Liver (tissue), 9 donors: ENCODE data around the gene IFT25. TPM values are rescaled to one million over a fixed set of nuclear protein-coding genes. Genes with fewer than 3 reads are reported as not detected.
A peak's percentile ranks its signal among the peaks of the same experiment; 100 is the strongest.

Source experiments
- DNase-seq: peaks from one replicate; pipeline ENCODE4 v3.0.0-alpha.2; 2017; ENCODE audit warnings: low spot score
- H3K27ac ChIP-seq, 2 donors: one replicate each; pipeline ENCODE4 v1.7.0; 2013; ENCODE audit warnings: inconsistent platforms in 2 of 2, low read length in 2 of 2, control low read depth in 1 of 2, low read depth in 1 of 2, mild to moderate bottlenecking in 1 of 2
- H3K27me3 ChIP-seq, 4 donors: one replicate each; pipeline versions ENCODE4 v1.6.1 to v1.7.0; 2013; ENCODE audit warnings: low read length in 3 of 4, inconsistent platforms in 1 of 4, mild to moderate bottlenecking in 1 of 4, moderate library complexity in 1 of 4; ENCODE audit not compliant: control insufficient read depth in 4 of 4, insufficient read depth in 4 of 4
- H3K36me3 ChIP-seq, 4 donors: one replicate each; pipeline versions ENCODE4 v1.6.1 to v1.7.0; 2013; ENCODE audit warnings: low read length in 3 of 4, mild to moderate bottlenecking in 3 of 4, low read depth in 1 of 4, moderate library complexity in 1 of 4; ENCODE audit not compliant: control insufficient read depth in 4 of 4, insufficient read depth in 3 of 4
- H3K4me1 ChIP-seq, 4 donors: one replicate each; pipeline versions ENCODE4 v1.6.1 to v1.7.0; 2013; ENCODE audit warnings: low read length in 3 of 4, mild to moderate bottlenecking in 3 of 4, moderate library complexity in 1 of 4; ENCODE audit not compliant: control insufficient read depth in 4 of 4, insufficient read depth in 4 of 4
- H3K4me3 ChIP-seq, 3 donors: one replicate each; pipeline versions ENCODE4 v1.6.1 to v1.7.0; 2013; ENCODE audit warnings: low read length in 3 of 3, control low read depth in 1 of 3, low read depth in 1 of 3, mild to moderate bottlenecking in 1 of 3
- H3K9ac ChIP-seq, 2 donors: one replicate each; pipeline ENCODE4 v1.7.0; 2013; ENCODE audit warnings: low read length in 2 of 2, mild to moderate bottlenecking in 2 of 2, moderate library complexity in 2 of 2, control low read depth in 1 of 2, low read depth in 1 of 2
- H3K9me3 ChIP-seq, 4 donors: one replicate each; pipeline versions ENCODE4 v1.6.1 to v1.7.0; 2013; ENCODE audit warnings: low read length in 3 of 4; ENCODE audit not compliant: control insufficient read depth in 4 of 4
- EGR1 ChIP-seq, 2 donors: IDR thresholded peaks; 2 replicates each; pipeline ENCODE4 v1.6.1; 2016 to 2018; ENCODE audit warnings: antibody characterized with exemption in 2 of 2, low read depth in 2 of 2
- FOXA2 ChIP-seq: IDR thresholded peaks from 2 replicates; pipeline ENCODE4 v1.6.1; 2016; ENCODE audit warnings: antibody characterized with exemption
- HNF4A ChIP-seq, 2 donors: conservative IDR thresholded peaks; 2 replicates each; pipeline ENCODE4 v1.6.1; 2016; ENCODE audit warnings: antibody characterized with exemption in 2 of 2, mild to moderate bottlenecking in 2 of 2
- HNF4G ChIP-seq: IDR thresholded peaks from 2 replicates; pipeline ENCODE4 v1.6.1; 2016; ENCODE audit warnings: antibody characterized with exemption
- MAX ChIP-seq: IDR thresholded peaks from 2 replicates; pipeline ENCODE4 v1.6.1; 2016; ENCODE audit warnings: antibody characterized with exemption
- NR2F2 ChIP-seq: IDR thresholded peaks from 2 replicates; pipeline ENCODE4 v1.6.1; 2016; ENCODE audit warnings: antibody characterized with exemption
- RXRA ChIP-seq, 2 donors: IDR thresholded peaks; 2 replicates each; pipeline ENCODE4 v1.6.1; 2017 to 2018; ENCODE audit warnings: antibody characterized with exemption in 2 of 2, mild to moderate bottlenecking in 1 of 2
- SP1 ChIP-seq: IDR thresholded peaks from 2 replicates; pipeline ENCODE4 v1.6.1; 2018; ENCODE audit warnings: antibody characterized with exemption, mild to moderate bottlenecking
- WGBS: extraction: QIAGEN DNeasy Blood & Tissue Kit; methylation state at CpG from one replicate; pipeline ENCODE4 v1.1.7; 2013; 5-methylcytosine and 5-hydroxymethylcytosine counted together
- polyA plus RNA-seq, 2 donors: library from polyadenylated mRNA; stranded (reverse) in 1 of 2; unstranded in 1 of 2; fragments of 200-250 nt in 1 of 2; fragments of >200 nt in 1 of 2; fragmentation: Nextera tagmentation in 1 of 2; extraction: Ambion mirVana in 1 of 2; gene quantifications; one replicate each; pipeline versions ENCODE4 v1.2.1 to v1.2.3, GENCODE V29; 2013 to 2015
- total RNA-seq, 2 donors: library from RNA; depleted of rRNA; stranded (reverse); fragments of >200 nt; gene quantifications; one replicate each; pipeline ENCODE4 v1.2.3, GENCODE V29; 2014
- TF ChIP-seq, protein P1 (sequence below): IDR thresholded peaks from 2 replicates; pipeline ENCODE4 v1.6.1; 2016; ENCODE audit warnings: antibody characterized with exemption, mild to moderate bottlenecking
- TF ChIP-seq, protein P2 (sequence below): IDR thresholded peaks from 2 replicates; pipeline ENCODE4 v1.6.1; 2016; ENCODE audit warnings: antibody characterized with exemption
- donor health status: healthy.
- donor health status: healthy.
- donor health status: healthy.
- donor health status: healthy.
- donor health status: healthy.

IFT25 gene
- total and polyA plus RNA-seq, 4 donors, result 8.6 to 37.4 (median 15.6) TPM

GRCh38 chr1:53895421-53895820 lies 50.1 kb downstream of the IFT25 start:
- no peaks in the 10 kb centered on the region for H3K36me3 ChIP-seq
- H3K9ac ChIP-seq, result peak overlapping the region; percentile 73 to 74
- TF ChIP-seq MAX (no peak), SP1 (no peak), EGR1 (IDR thresholded peaks at IDR 0.05; ENCODE audit: low read depth in 2 of 2) (no peak), HNF4G (no peak), RXRA (IDR thresholded peaks at IDR 0.05) (no peak), HNF4A (conservative IDR thresholded peaks at IDR 0.05) (no peak), NR2F2 (no peak), FOXA2 (no peak)
- TF ChIP-seq, protein P1, sequence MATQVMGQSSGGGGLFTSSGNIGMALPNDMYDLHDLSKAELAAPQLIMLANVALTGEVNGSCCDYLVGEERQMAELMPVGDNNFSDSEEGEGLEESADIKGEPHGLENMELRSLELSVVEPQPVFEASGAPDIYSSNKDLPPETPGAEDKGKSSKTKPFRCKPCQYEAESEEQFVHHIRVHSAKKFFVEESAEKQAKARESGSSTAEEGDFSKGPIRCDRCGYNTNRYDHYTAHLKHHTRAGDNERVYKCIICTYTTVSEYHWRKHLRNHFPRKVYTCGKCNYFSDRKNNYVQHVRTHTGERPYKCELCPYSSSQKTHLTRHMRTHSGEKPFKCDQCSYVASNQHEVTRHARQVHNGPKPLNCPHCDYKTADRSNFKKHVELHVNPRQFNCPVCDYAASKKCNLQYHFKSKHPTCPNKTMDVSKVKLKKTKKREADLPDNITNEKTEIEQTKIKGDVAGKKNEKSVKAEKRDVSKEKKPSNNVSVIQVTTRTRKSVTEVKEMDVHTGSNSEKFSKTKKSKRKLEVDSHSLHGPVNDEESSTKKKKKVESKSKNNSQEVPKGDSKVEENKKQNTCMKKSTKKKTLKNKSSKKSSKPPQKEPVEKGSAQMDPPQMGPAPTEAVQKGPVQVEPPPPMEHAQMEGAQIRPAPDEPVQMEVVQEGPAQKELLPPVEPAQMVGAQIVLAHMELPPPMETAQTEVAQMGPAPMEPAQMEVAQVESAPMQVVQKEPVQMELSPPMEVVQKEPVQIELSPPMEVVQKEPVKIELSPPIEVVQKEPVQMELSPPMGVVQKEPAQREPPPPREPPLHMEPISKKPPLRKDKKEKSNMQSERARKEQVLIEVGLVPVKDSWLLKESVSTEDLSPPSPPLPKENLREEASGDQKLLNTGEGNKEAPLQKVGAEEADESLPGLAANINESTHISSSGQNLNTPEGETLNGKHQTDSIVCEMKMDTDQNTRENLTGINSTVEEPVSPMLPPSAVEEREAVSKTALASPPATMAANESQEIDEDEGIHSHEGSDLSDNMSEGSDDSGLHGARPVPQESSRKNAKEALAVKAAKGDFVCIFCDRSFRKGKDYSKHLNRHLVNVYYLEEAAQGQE, result no peak
- TF ChIP-seq, protein P2, sequence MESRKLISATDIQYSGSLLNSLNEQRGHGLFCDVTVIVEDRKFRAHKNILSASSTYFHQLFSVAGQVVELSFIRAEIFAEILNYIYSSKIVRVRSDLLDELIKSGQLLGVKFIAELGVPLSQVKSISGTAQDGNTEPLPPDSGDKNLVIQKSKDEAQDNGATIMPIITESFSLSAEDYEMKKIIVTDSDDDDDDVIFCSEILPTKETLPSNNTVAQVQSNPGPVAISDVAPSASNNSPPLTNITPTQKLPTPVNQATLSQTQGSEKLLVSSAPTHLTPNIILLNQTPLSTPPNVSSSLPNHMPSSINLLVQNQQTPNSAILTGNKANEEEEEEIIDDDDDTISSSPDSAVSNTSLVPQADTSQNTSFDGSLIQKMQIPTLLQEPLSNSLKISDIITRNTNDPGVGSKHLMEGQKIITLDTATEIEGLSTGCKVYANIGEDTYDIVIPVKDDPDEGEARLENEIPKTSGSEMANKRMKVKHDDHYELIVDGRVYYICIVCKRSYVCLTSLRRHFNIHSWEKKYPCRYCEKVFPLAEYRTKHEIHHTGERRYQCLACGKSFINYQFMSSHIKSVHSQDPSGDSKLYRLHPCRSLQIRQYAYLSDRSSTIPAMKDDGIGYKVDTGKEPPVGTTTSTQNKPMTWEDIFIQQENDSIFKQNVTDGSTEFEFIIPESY, result no peak
- no peak for DNase-seq
- peak overlapping the region; percentile 63 to 78 for H3K27ac ChIP-seq
- H3K9me3 ChIP-seq, result no peaks in the 10 kb centered on the region
- peak overlapping the region; percentile 2 to 84 (median 84) for H3K4me3 ChIP-seq
- no peaks in the 10 kb centered on the region for H3K27me3 ChIP-seq
- H3K4me1 ChIP-seq, result peaks cover 10 to 55% (median 47%) of the 10 kb centered on the region in 4 donors
- WGBS, result 33% methylated on average over 6 of the region's 6 CpGs

DNA sequence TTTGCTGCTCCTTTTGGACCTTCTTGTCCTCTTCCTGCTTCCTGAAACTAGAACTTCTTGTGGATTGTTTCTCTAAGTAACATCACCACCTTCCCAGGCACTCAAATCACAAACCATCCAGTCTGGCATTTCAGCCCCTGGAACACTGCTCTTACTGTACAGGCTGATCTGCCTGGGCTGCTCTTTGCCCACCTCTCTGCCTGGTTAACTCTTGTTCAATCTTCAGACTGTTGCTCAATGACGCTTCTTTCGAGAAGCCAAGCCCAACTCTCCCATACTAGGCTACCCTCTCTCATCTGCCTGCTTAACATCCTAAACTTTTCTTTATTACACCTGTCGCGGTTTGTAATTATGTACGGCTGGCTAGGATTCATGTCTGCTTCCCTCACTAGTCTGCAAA lies 50.9 kb downstream of the IFT25 start:
- no peaks in the 10 kb centered on the region for H3K27me3 ChIP-seq
- no peak for DNase-seq
- H3K9ac ChIP-seq, result peak overlapping the region; percentile 8 to 20
- peak; percentile 10 to 47 for TF ChIP-seq HNF4A (conservative IDR thresholded peaks at IDR 0.05)
- TF ChIP-seq, protein P1, result no peak
- peaks cover 8 to 52% (median 43%) of the 10 kb centered on the region in 4 donors for H3K4me1 ChIP-seq
- no peaks in the 10 kb centered on the region for H3K36me3 ChIP-seq
- no peaks in the 10 kb centered on the region for H3K9me3 ChIP-seq
- peak overlapping the region; percentile 63 to 78 for H3K27ac ChIP-seq
- WGBS, result 45% methylated on average over 5 of the region's 5 CpGs
- peak overlapping the region; percentile 32 to 84 (median 84) for H3K4me3 ChIP-seq
